WTC11 (cell line): ENCODE data around the gene ZNF75A.

ENCODE experiments used
- CTCF ChIP-seq: fragments of 200-600 bp; IDR thresholded peaks from 2 replicates; pipeline ENCODE4 v1.8.0; 2022; ENCODE audit warnings: antibody characterized with exemption
- PRDM15 ChIP-seq: sonication (generic); formaldehyde crosslinking; IDR thresholded peaks from 2 replicates; pipeline ENCODE4 v1.8.0; 2022; ENCODE audit warnings: missing genetic modification reagents
- TEAD4 ChIP-seq: sonication (generic); formaldehyde crosslinking; IDR thresholded peaks from 2 replicates; pipeline ENCODE4 v1.8.0; 2022; ENCODE audit warnings: mild to moderate bottlenecking, missing genetic modification reagents
- USF2 ChIP-seq: sonication (generic); formaldehyde crosslinking; IDR thresholded peaks from 2 replicates; pipeline ENCODE4 v1.8.1; 2023; ENCODE audit warnings: mild to moderate bottlenecking, missing genetic modification reagents, moderate library complexity

GRCh38 chr16:3282103-3282729 is 23.1 kb upstream of the ZNF75A start:
- TF ChIP-seq USF2 (CRISPR knock-in tag) (no peak), CTCF (no peak), PRDM15 (no peak), TEAD4 (CRISPR knock-in tag) (no peak)
